Adrenal gland (tissue), 12 donors: Measurements from ENCODE around the gene ANTKMT. TPM values are rescaled to one million over a fixed set of nuclear protein-coding genes. Genes with fewer than 3 reads are reported as not detected.

ENCODE experiments used
- DNase-seq, 7 donors: peaks; one replicate each; pipeline ENCODE4 v3.0.0-alpha.2; 2019 to 2020
- H3K27ac ChIP-seq, 5 donors: fragments of 200-600 bp; sonication (generic) in 4 of 5; 1 replicate in 3 of 5; 2 replicates in 2 of 5; pipeline versions ENCODE4 v1.5.1 to v1.8.0; 2016 to 2020; ENCODE audit warnings: mild to moderate bottlenecking in 1 of 5
- H3K27me3 ChIP-seq: fragments of 200-600 bp; 2 replicates; pipeline ENCODE4 v1.8.0; 2021
- H3K36me3 ChIP-seq, 2 donors: fragments of 200-600 bp; replicated peaks in 1 of 2; 1 replicate in 1 of 2; 2 replicates in 1 of 2; pipeline versions ENCODE4 v1.5.1 to v1.8.0; 2018 to 2022
- H3K4me1 ChIP-seq, 2 donors: fragments of 200-600 bp; replicated peaks in 1 of 2; 1 replicate in 1 of 2; 2 replicates in 1 of 2; pipeline versions ENCODE4 v1.5.1 to v1.8.0; 2018 to 2021
- H3K4me3 ChIP-seq, 4 donors: fragments of 200-600 bp; sonication (generic) in 3 of 4; one replicate each; pipeline ENCODE4 v1.5.1; 2016 to 2018
- H3K9me3 ChIP-seq, 3 donors: fragments of 200-600 bp; sonication (generic) in 1 of 3; replicated peaks in 1 of 3; 1 replicate in 2 of 3; 2 replicates in 1 of 3; pipeline versions ENCODE4 v1.5.1 to v1.8.0; 2016 to 2021
- CTCF ChIP-seq, 6 experiments: fragments of 450-650 bp in 4 of 6; fragments of 200-600 bp in 2 of 6; sonication (generic) in 1 of 6; IDR thresholded peaks; 1 replicate in 5 of 6; 2 replicates in 1 of 6; pipeline versions ENCODE4 v1.5.1 to v1.8.0; 2016 to 2021; ENCODE audit warnings: antibody characterized with exemption in 6 of 6, mild to moderate bottlenecking in 2 of 6, moderate library complexity in 1 of 6
- POLR2A ChIP-seq, 2 donors: fragments of 450-650 bp; IDR thresholded peaks; one replicate each; pipeline ENCODE4 v1.6.1; 2017; ENCODE audit warnings: antibody characterized with exemption in 2 of 2, mild to moderate bottlenecking in 2 of 2, moderate library complexity in 1 of 2
- WGBS, 4 donors: extraction: QIAGEN DNeasy Blood & Tissue Kit in 2 of 4; methylation state at CpG; one replicate each; pipeline versions ENCODE4 v1.1.5 to v1.1.7; 2013 to 2017; 5-methylcytosine and 5-hydroxymethylcytosine counted together
- intact Hi-C, 2 donors: fragments of 100-400 bp; cut with DNase I; formaldehyde crosslinking; loops; one replicate each; pipeline versions ENCODE4 v1.14.1 to v1.15.0; 2022 to 2023
- polyA plus RNA-seq, 3 donors: library from polyadenylated mRNA; stranded (reverse); fragments of 200-250 nt in 2 of 3; fragments of 350-450 nt in 1 of 3; fragmentation: Illumina TruSeq in 1 of 3; extraction: RNeasy Lipid Tissue Mini Kit (QIAGEN cat#74804) in 1 of 3; gene quantifications; one replicate each; pipeline ENCODE4 v1.2.3, GENCODE V29; 2013 to 2014
- total RNA-seq, 9 donors: library from RNA; depleted of rRNA in 4 of 9; stranded (reverse); fragments of >200 nt in 4 of 9; fragments of 120-200 nt in 1 of 9; fragmentation: NEBNext Ultra II Directional in 1 of 9; extraction: Animal tissue kit (Norgen Biotek cat#: 25700) in 1 of 9; gene quantifications; one replicate each; pipeline versions ENCODE4 v1.1.0 to v1.2.4, GENCODE V29; 2013 to 2023
- donor health status: healthy with polysubstance abuse.
- donor health status: Bipolar disorder and iron deficiency.
- donor health status: DM: yes; HTN: yes; CAD: no.
- donor health status: DM: no; HTN: no; CAD: no.
- donor health status: DM: no; HTN: no; CAD: no.
- donor health status: DM: yes; HTN: yes; CAD: no.

ANTKMT gene
- total and polyA plus RNA-seq, 12 donors, result 0.48 to 127 (median 64.1) TPM

- H3K27ac ChIP-seq, result no peak overlapping the region
- no peak overlapping the region for H3K4me3 ChIP-seq
- H3K9me3 ChIP-seq, result no peaks in the 10 kb centered on the region
- no peak for TF ChIP-seq POLR2A (IDR thresholded peaks at IDR 0.05)
- no peak for TF ChIP-seq CTCF (IDR thresholded peaks at IDR 0.05)
- peaks cover 22% of the 10 kb centered on the region for H3K27me3 ChIP-seq
- H3K4me1 ChIP-seq, result peaks cover 0 to 21% of the 10 kb centered on the region in 2 donors
- intact Hi-C loops, result no loop called here
- WGBS, 4 donors, result 60 to 70% (median 66%) methylated on average over 10 of the region's 10 CpGs
- peaks cover 0 to 4% of the 10 kb centered on the region in 2 donors for H3K36me3 ChIP-seq
- DNase-seq, result no peak
Measured at GRCh38 chr16:692356-693108, 28.4 kb upstream of the ANTKMT start.

GRCh38 chr16:693364-693763, 27.6 kb upstream of the ANTKMT start:
- 34 to 47% (median 38%) methylated on average over 2 to 22 of the region's 22 CpGs for WGBS, 4 donors
- Histone ChIP-seq H3K4me1 (peaks cover 0 to 21% of the 10 kb centered on the region in 2 donors), H3K27me3 (peaks cover 24% of the 10 kb centered on the region), H3K27ac (no peak overlapping the region), H3K9me3 (no peaks in the 10 kb centered on the region), H3K4me3 (no peak overlapping the region), H3K36me3 (no peaks in the 10 kb centered on the region)
- intact Hi-C loops, result no loop called here
- TF ChIP-seq CTCF (IDR thresholded peaks at IDR 0.05) (no peak), POLR2A (IDR thresholded peaks at IDR 0.05) (no peak)
- DNase-seq, result no peak

- no peak for DNase-seq
- Histone ChIP-seq H3K27me3 (peaks cover 27% of the 10 kb centered on the region), H3K36me3 (no peaks in the 10 kb centered on the region), H3K4me3 (no peak overlapping the region), H3K4me1 (peaks cover 0 to 19% of the 10 kb centered on the region in 2 donors), H3K27ac (no peak overlapping the region), H3K9me3 (no peaks in the 10 kb centered on the region)
- TF ChIP-seq POLR2A (IDR thresholded peaks at IDR 0.05) (no peak), CTCF (IDR thresholded peaks at IDR 0.05) (no peak)
- intact Hi-C loops, result no loop called here
- 3 to 33% (median 14%) methylated on average over 1 to 37 of the region's 37 CpGs for WGBS, 4 donors
Measured at GRCh38 chr16:693766-694165, 27.2 kb upstream of the ANTKMT start.

DNA sequence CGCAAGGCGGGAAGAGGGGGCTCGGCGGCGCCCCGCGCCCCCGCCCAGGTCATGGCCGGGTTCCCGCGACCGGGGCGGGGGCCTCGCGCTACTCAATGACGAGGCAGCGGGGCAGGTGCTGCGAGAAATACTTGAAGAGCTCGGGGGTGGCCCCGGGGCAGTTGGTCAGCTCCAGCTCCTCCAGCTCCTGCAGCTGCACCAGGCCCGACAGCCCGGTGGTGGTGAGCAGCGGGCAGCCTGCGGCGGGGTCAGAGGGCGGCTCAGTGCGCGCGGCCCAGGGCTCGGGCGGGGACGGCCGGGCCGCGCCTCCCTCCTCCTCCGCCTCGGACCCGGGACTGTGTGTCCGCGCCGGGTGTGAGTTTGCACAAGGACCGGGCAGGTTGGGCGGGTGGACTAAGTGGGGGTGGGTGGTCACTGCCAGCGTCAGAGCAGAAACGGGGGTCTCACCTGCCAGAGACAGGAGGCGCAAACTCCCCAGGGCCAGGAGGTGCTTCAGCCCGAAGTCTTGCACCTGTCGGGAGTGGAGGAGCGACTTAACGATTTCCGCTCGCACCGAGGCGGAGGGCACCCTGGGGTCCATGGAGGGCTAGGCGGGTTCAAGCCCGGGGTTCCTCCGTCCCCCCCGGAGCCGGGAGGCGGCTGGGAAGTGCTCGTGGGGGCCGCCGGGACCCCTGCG, 26.6 kb upstream of the ANTKMT start:
- no peak for DNase-seq
- no peak for TF ChIP-seq POLR2A (IDR thresholded peaks at IDR 0.05)
- no peak for TF ChIP-seq CTCF (IDR thresholded peaks at IDR 0.05)
- intact Hi-C loops, result no loop called here
- H3K27ac ChIP-seq, result no peak overlapping the region
- no peaks in the 10 kb centered on the region for H3K9me3 ChIP-seq
- H3K4me1 ChIP-seq, result peaks cover 0 to 14% of the 10 kb centered on the region in 2 donors
- WGBS, 4 donors, result 4 to 8% (median 5%) methylated on average over 6 to 64 of the region's 64 CpGs
- no peaks in the 10 kb centered on the region for H3K36me3 ChIP-seq
- H3K27me3 ChIP-seq, result peaks cover 27% of the 10 kb centered on the region
- H3K4me3 ChIP-seq, result peak overlapping the region in 1 of 4 donors; percentile 41
